Stimulated activated CD4-positive, alpha-beta T cell treated with anti-CD3 and anti-CD28 coated beads, Interleukin-4, amount 100 ng/mL, for 24 hours (primary cell): Measurements from ENCODE around the gene GMDS.

Experiments
- DNase-seq: peaks from one replicate; pipeline ENCODE4 v3.0.0-alpha.2; 2020

Gene GMDS

GRCh38 chr6:1819007-1819406, 426.4 kb downstream of the GMDS start:
- no peak for DNase-seq

GRCh38 chr6:1817033-1817761, 428.2 kb downstream of the GMDS start:
- no peak for DNase-seq

DNA sequence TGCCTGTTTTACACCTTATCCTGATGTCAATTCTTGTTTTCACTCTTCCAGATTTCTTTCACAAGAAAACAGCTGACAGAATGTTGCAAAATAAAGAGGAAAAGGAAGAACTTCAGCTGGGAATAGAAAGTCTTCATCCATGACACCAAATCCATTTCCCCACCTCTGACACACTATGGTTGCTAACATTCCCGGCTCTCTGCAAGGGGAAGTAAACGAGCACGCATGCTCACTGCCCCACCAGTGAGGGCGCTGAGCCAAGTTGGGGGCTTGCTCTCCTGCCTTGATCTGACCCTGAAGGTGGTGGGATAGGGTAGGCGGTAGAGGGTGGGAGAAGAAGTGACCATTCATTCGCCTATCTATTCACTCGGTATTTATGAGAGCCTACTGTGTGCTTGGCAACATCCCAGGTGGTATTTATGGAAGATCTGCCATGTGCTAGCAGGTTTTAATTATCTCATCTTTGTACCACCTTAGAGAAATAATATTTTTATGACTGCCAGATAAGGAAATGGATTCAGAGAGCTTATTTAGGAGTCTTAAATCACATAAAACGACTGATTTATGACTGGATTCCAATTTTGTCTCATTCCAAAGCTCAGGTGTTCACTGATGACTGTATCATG, 429.5 kb downstream of the GMDS start:
- DNase-seq: no peak

- no peak for DNase-seq
Measured at GRCh38 chr6:1814279-1814678, 431.1 kb downstream of the GMDS start.

GRCh38 chr6:1812487-1812886, 432.9 kb downstream of the GMDS start:
- no peak for DNase-seq

DNA sequence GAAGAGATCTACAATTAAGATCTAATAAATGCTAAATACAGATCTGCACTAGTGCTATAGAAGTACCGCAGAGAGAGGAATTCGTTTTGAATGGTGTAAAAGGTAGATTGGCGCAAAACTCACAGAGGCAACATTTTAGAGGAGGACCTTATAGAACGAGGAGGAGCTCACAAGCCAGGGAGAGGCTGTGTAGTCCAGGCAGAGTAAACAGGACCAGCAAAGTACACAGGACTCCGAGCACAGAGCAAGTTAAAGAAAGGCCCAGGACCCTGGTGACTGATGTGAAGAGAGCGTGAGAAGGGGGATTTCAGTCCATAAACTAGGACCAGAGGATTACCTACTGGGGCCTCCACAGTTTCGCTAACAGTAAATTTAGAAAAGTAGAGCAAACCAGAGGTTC, 433.4 kb downstream of the GMDS start:
- DNase-seq: no peak

GRCh38 chr6:1810880-1811279, 434.5 kb downstream of the GMDS start:
- no peak for DNase-seq

- DNase-seq: no peak
Measured at GRCh38 chr6:1809291-1809988, 436.0 kb downstream of the GMDS start.

DNA sequence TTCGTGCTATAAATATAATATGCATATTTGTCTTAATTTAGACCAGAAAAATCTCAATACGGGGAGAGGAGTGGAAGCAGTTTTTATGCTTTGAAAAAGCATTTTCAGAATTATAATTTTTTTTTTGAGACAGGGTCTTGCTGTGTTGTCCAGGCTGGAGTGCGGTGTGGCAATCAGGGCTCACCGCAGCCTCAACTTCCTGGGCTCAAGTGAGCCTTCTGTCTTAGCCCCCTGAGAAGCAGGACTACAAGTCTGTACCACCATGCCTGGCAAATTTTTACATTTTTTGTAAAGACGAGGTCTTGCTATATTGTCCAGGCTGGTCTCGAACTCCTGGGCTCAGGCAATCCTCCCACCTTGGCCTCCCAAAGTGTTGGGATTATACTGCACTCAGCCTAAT, 438.5 kb downstream of the GMDS start:
- no peak for DNase-seq

DNA sequence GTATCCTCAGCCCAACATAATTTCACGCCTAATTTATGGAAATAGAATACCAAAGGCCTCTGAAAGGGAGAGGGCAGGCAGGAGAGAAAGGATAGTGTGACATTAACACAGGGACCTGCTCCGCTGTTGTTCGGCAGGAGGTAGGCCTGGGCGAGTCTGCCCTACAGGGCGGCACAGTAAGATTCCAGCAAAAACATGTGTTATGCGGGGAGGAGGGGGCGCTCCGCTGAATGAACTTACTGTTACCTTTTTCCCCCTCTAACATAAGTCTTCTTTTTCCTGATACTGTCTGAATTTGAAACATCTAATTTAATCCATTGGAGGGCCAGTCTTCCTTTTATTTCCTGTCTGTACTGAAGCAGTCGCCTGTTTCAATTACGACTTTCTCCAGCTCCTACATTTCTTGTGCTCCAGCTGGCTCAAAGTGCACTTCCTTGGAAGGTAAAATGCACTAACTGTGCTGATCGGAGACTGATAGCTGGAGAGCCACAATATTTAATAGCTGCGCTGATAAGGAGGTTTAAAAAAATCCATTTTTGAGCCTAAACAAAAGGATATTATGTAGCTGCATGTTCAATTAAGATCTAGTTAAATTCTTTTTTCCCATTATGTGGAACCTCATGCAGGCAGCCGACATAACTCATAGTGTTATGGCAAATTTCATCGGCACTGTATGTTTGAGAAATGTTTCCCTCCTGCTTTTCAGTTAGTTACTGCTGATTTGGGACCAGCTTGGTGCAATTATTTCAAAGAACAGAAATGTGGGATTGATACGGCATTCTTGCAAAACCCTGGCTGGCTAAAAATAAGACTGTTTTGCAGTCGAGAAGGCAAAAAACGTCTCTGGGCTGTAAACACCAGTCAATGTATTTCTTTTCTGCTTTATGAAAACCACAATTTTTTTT, 442.7 kb downstream of the GMDS start:
- no peak for DNase-seq

DNA sequence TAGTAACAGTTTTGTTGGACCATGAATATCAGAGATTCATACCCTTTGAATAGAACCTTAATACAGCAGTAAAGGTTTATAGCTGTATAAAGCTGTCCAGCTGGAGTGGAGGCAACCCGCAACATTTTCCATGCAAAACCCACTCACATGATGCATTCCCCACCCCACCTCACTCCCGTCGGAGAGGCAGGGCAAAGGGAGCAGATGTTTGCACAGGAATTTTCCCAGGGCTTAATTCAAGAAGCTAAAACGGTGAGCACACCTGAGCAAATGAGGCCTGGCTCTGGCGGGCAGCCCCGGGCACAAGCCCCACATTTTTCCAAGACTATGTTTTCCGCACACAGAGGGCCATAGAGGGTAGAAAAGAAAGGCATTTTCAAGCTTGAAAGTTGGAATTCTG, 444.0 kb downstream of the GMDS start:
- DNase-seq: no peak

DNA sequence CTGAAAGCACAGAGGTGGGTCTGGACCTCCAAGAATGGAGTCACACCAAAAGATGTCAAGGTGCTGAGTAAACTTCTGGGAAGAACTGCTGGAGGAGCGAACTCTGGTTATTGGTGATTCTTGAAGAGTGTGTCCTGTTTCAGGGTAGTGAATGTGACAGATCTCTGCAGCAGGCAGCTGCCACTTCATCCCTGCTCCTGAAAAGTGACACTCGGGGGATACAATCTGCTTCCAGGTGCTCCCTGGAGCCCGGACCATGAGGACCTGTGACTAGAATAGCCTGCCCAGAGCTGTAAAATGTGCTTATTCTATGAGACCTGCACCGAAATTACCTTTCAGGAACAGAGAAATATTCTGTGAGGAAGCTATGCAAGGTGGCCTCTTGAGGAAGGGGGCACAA, 444.6 kb downstream of the GMDS start:
- no peak for DNase-seq

DNA sequence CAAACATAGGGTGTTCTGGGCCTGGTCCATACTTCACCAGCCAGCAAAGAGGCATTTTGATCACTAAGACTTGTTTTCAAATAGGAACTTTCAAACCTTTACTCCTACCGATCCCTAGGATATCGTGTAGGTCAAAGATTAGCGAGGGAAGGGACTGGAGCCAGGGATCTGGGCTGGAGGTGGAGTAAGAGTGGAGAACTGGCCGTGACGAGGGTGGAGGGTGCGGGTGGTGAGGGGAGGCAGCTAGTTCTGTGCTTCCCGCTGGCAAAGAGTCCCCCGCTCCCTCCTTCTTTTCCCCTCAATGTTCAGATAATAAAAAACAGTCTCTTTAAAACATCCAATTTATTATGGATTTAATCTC, 446.5 kb downstream of the GMDS start:
- no peak for DNase-seq

DNA sequence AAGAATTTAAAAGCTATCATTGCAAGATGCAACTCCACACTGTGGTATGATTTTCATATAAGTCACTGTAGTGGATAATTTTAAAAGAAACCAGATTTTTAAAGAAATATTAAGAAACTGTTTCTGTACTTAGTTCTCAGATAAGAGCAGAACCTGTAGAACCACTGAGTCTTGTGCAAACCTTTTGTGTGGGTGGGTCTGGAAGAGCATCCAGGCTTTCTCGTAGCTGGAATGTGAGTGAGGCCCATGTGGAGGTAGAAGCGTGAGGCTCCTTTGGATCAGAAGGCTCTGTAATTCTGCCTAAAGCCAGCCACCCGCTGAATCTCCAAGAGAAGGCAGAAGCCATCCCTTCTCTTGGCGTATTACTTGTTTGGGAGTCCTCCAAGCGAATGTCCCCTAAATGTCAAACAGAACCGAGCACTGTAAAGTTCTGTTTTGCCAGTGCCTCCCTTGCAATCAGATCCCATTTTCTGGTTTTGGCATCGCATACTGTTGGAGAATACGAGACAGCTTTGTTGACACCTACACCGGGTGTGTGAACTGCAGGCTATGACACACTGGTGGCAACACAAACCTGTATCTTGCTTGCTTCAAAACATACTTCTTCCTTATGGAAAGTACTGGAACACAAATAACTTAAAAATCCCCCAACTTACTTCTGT, 447.0 kb downstream of the GMDS start:
- no peak for DNase-seq

GRCh38 chr6:1797801-1798200, 447.6 kb downstream of the GMDS start:
- no peak for DNase-seq

DNA sequence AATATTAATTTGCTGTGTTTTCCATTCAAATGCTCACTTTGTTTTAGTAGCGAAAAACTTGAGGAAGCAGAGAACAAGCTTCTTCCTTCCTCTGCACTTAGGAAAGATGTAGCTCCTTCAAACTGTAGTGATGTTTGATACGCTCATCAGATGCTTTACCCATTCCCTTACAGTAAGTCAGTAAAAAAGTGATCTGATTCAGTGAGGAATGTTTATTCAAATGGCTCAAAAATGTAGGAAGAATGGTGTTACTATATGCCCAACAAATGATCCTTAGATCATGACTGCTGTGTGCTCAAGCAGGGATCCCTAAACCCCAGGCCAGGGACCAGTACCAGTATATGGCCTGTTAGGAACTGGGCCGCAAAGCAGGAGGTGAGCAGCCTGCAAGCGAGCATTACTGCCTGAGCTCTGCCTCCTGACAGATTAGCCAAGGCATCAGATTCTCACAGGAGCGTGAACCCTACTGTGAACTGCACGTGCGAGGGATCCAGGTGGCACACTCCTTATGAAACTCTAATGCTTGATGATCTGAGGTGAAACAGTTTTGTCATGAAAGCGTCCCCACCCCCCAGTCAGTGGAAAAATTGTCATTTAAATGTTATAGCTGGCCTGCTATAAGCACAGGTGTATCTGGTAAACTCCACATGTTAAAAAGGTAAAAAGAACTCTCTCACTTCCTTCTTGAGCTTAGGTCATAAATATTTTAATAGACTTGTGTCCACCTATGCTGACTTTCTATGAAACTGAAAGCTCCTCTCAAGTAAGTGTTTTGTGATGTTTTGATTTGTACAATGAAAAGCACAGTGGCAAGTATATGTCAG, 448.5 kb downstream of the GMDS start:
- no peak for DNase-seq

DNA sequence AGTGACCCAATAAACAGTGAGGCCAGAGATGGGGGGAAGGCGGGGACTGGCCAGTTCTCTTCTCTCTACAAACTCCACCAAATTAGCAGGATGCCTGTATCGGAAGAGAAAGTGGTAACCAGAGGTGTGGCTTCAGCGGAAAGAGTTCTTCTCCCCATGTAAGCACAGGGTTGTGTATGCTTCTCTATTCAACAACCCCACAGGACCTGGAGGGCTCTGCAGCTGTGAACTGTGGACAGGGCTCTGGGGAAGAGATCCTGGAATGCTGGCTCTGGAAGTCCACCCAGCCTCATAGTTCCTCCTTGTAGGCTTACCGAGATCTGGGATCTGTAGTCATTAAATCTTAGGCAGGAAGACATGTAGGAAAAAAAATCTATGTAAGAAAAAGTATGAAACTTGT, 449.5 kb downstream of the GMDS start:
- DNase-seq: no peak

- no peak for DNase-seq
Measured at GRCh38 chr6:1792989-1793388, 452.4 kb downstream of the GMDS start.

DNA sequence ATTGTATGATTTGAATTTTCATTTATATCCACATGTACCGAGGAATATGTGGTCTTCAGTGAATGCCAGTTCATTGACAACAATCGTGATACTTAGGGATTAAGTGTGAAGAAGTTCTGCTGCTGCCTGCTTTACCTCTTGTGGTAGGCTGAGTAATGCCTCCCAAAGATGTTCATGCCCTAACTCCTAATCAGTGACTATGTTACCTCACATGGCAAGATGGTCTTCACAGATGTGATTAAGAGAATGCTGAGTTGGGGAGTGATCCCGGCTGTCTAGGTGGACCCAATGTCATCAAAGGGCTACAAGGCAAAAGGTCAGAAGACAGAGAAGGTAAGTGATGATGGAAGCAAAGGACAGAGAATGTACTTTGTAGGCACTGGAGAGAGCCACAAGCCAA, 454.7 kb downstream of the GMDS start:
- DNase-seq: no peak

DNA sequence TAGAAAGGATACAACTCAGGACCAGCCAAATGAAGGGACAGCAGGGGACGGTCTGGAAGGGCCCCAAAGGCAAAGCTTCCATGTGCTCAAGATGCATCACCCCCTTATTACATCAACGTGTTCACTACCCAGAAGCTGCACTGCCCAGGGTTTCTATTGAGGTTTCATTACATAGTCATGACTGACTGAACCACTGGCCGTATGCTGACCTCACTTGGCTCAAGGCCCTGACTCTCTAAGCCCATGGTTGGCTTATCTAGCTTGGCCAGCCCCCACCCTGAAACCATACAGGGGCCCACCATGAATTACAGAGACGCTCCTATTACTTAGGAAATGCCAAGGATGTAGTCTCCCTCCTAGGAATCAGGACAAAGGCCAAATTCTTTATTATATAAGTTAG, 456.3 kb downstream of the GMDS start:
- no peak for DNase-seq

DNA sequence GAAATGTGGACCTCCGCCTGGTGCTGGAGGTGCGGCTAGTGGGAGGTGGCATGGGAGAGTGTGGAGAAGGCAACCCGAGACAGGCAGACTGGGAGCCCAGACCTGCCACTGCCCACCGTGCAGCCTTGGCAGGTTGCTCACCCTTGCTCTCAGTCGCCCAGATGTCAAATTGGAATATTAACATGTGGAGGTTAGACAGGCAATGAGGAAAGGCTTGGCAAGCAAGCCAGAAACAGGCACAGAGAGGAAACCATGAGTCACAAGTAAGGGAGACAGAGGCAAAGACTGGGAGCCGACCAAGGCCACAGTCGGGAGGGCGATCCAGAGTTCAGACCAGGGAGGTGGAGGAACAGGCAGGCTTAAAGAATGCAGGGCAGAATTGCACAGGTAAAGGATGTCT, 457.5 kb downstream of the GMDS start:
- DNase-seq: no peak
